Nephron progenitor cell (in vitro differentiated cells): ENCODE data around the gene ZNF775.
A peak's percentile ranks its signal among the peaks of the same experiment; 100 is the strongest.

Experiments used
- DNase-seq: peaks from one replicate; pipeline ENCODE4 v3.0.0; 2021
- H3K27ac Mint-ChIP-seq: 2 replicates; pipeline ENCODE4 v1.8.0; 2021; ENCODE audit warnings: mild to moderate bottlenecking, moderate library complexity, mixed read lengths
- H3K27me3 Mint-ChIP-seq: 2 replicates; pipeline ENCODE4 v1.8.0; 2021; ENCODE audit warnings: mild to moderate bottlenecking, low read depth, mixed read lengths; ENCODE audit not compliant: poor library complexity
- H3K36me3 Mint-ChIP-seq: 2 replicates; pipeline ENCODE4 v1.8.0; 2021; ENCODE audit warnings: low read depth, mixed read lengths
- H3K4me1 Mint-ChIP-seq: 2 replicates; pipeline ENCODE4 v1.8.0; 2021; ENCODE audit warnings: mixed read lengths
- H3K4me3 Mint-ChIP-seq: 2 replicates; pipeline ENCODE4 v1.8.0; 2021; ENCODE audit warnings: mild to moderate bottlenecking, moderate library complexity, mixed read lengths
- H3K9me3 Mint-ChIP-seq: 2 replicates; pipeline ENCODE4 v1.8.0; 2021; ENCODE audit warnings: mild to moderate bottlenecking, moderate library complexity, mixed read lengths
- TF ChIP-seq, protein P1 (sequence below): fragments of 200-600 bp; sonication (generic); IDR thresholded peaks from 2 replicates; pipeline ENCODE4 v1.5.0; 2021; ENCODE audit warnings: antibody characterized with exemption

The ZNF775 gene

DNA sequence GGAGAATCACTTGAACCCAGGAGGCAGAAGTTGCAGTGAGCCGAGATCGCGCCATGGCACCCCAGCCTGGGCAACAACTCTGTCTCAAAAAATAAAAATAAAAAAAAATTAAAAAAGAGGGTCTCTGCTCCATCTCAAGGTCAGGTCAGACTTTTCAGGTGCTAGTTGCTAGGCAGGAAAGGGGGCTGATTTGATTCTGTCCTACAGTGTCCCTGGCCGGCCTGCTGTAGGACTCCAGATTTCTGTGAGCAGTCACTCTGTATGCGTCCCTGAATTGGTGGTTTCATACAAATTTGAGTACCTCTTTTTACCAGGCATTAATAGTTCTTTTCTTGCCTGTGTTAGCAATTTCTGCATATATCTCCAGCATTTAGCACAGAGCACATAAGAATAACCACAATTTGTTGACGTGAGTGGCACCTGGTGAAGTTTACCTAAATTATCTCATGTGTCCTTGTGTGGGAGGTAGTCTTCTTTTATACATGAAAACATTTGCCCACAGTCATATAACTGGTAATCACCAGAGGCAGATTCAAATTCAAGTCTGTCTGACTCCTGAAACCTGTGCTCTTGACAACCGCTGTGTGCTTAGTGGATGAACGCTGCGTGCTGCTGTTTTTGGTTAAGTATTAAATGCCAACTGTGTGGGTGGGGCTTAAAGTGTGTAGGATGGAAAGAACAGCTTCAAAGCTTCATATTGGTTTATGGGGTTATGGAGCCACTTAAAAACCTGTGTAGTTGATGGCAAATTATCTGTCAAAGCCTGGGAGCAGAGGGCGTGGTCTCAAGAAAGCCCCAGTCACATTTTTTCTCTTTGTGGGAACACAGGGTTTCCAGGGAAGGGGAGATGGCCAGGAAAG lies 3.2 kb upstream of the ZNF775 start:
- Mint-ChIP-seq H3K4me1 (peaks cover 67% of the 10 kb centered on the region), H3K27ac (peak overlapping the region; percentile 73), H3K9me3 (no peaks in the 10 kb centered on the region), H3K4me3 (no peak overlapping the region), H3K27me3 (peaks cover 8% of the 10 kb centered on the region), H3K36me3 (peaks cover 26% of the 10 kb centered on the region)
- no peak for DNase-seq
- TF ChIP-seq, protein P1, sequence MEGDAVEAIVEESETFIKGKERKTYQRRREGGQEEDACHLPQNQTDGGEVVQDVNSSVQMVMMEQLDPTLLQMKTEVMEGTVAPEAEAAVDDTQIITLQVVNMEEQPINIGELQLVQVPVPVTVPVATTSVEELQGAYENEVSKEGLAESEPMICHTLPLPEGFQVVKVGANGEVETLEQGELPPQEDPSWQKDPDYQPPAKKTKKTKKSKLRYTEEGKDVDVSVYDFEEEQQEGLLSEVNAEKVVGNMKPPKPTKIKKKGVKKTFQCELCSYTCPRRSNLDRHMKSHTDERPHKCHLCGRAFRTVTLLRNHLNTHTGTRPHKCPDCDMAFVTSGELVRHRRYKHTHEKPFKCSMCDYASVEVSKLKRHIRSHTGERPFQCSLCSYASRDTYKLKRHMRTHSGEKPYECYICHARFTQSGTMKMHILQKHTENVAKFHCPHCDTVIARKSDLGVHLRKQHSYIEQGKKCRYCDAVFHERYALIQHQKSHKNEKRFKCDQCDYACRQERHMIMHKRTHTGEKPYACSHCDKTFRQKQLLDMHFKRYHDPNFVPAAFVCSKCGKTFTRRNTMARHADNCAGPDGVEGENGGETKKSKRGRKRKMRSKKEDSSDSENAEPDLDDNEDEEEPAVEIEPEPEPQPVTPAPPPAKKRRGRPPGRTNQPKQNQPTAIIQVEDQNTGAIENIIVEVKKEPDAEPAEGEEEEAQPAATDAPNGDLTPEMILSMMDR, result no peak

DNA sequence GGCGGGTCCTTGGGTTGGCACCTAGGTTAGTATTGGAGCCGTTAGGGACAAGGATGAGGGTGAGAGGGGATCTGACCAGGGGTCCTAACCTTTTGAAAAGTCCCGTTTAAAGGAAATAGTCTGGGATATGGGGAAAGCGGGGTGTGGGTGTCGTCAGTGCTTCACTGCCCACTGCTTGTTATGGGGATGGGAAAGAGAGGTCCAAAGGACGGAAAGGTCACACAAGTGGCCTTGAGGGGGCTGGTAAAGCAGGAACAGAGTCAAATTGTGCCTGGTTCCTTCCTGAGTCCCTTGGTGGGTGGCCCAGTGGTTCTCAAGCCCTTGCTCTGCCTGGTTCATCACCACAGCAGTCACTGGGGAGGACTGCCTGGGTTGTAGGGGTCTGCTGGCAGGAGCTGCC lies 2.6 kb upstream of the ZNF775 start:
- Mint-ChIP-seq H3K9me3 (no peaks in the 10 kb centered on the region), H3K27ac (peak overlapping the region; percentile 73), H3K4me1 (peaks cover 72% of the 10 kb centered on the region), H3K4me3 (no peak overlapping the region), H3K27me3 (peaks cover 8% of the 10 kb centered on the region), H3K36me3 (peaks cover 25% of the 10 kb centered on the region)
- no peak for DNase-seq
- TF ChIP-seq, protein P1, result no peak

DNA sequence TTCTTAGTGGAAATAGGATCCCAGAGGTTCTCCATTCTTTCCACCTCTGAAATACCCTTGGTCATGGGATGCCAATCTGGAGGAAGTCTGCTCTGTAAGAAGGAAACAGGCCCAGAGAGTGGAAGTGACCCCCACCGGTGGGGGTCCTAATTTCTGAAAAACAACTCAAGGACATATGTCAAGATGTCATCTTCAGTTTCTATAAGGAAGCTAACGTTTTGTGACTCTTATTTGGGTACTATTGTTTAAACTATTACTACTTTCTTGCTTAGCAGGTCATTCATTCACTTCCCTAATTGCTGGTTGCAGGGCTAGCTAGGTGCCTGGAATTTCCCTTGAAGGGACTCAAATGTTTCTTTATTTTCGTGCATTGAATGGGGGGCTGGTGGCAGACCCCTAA lies 1.9 kb upstream of the ZNF775 start:
- Mint-ChIP-seq H3K9me3 (no peaks in the 10 kb centered on the region), H3K27me3 (peaks cover 8% of the 10 kb centered on the region), H3K4me3 (peak overlapping the region; percentile 75), H3K4me1 (peaks cover 78% of the 10 kb centered on the region), H3K36me3 (peaks cover 25% of the 10 kb centered on the region), H3K27ac (peak overlapping the region; percentile 86)
- no peak for DNase-seq
- TF ChIP-seq, protein P1, result no peak

DNA sequence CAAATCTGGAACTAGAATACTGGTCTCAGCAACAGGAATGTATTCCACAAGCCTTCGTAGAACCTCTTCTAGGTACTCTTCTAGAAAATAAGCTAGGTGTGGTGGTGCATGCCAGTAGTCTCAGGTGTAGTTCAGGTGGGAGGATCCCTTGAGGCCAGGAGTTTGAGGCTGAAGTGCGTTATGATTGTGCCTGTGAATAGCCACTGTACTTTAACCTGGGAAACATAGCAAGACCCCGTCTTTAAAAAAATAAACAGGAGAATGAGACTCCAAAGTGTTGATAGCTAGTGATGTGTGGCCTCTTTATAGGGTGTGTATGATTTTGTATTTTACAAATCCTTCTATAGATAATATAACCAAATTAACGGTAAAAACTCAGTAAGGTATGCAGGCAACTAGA lies 1.5 kb upstream of the ZNF775 start:
- Mint-ChIP-seq H3K27ac (peak overlapping the region; percentile 86), H3K27me3 (peaks cover 8% of the 10 kb centered on the region), H3K4me3 (peak overlapping the region; percentile 75), H3K36me3 (peaks cover 23% of the 10 kb centered on the region), H3K4me1 (peaks cover 81% of the 10 kb centered on the region), H3K9me3 (no peaks in the 10 kb centered on the region)
- TF ChIP-seq, protein P1, result no peak
- DNase-seq, result no peak

DNA sequence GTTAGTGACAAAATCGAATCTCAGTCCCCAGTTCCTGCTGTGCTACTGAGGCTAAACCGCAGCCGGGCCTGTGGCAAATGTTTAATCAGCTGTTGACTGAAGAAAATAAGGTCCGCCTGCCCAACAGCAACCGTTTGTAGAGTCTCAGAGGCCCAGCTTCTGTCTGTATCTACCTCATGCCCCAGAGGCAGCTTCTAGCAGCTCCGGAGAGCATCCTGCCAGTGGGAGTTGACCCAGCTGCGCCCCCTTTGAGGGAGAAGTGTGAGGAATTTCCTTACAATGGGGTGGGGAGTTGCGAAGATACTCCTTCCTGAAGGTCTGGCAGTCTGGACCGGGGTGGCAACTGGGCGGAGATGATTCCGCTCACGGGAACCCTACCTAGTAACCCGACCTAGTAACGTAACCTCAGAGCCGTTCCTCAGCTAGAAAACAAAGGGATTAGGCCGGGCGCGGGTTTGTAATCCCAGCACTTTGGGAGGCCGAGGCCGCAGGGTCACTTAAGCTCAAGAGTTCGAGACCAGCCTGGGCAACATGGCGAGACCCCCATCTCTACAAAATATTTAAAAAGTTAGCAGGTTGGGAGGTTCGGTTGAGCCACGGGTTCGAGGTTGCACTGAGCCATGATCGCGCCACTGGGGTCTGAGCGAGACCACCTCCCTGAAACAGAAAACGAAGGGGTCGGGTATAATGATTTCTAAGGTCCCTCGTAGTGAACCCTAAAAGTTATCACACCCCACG lies 846 bp upstream of the ZNF775 start:
- Mint-ChIP-seq H3K9me3 (no peaks in the 10 kb centered on the region), H3K27me3 (peaks cover 8% of the 10 kb centered on the region), H3K36me3 (peaks cover 16% of the 10 kb centered on the region), H3K4me3 (peak overlapping the region; percentile 75), H3K27ac (peak overlapping the region; percentile 86), H3K4me1 (peaks cover 81% of the 10 kb centered on the region)
- DNase-seq, result peak; percentile 62
- TF ChIP-seq, protein P1, result no peak
